ENCODE measurements around the gene SHC2. TPM values are rescaled to one million over a fixed set of nuclear protein-coding genes. Genes with fewer than 3 reads are reported as not detected.

Gene SHC2
- total and polyA plus RNA-seq, 2 experiments from 2014 or later, result 39.9 to 56.9 TPM

DNA sequence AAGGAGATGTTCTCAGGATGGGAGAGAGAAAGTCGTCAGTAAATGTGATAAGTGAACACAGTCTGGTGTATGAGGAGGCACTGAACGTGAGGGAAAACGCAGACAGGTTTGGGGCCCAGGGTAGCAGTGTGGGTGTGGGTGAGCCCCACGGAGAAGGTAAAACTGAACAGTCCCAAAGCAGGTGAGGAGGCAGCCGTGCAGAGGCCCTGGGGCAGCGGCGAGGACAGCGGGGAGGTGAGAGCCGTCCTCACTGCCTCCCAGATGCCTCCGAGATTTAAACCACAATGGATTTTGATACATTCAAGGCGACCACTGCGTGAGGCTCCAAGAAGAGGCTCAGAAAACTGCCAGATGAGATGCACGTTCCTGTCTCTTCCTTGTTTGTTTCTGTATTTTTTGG, 14.5 kb upstream of the SHC2 start:
- DNase-seq (ENCODE audit: low read depth in 1 of 2, low spot score in 1 of 2), result no peak
- TF ChIP-seq CTCF (IDR thresholded peaks at IDR 0.05; ENCODE audit: low read depth, low read length), result no peak
- no peaks in the 10 kb centered on the region for H3K27me3 ChIP-seq
- H3K4me3 ChIP-seq, result no peak overlapping the region
- H3K9me3 ChIP-seq (ENCODE audit: low read depth), result no peaks in the 10 kb centered on the region
- no peaks in the 10 kb centered on the region for H3K36me3 ChIP-seq
- no peak overlapping the region for H3K27ac ChIP-seq
- H3K4me1 ChIP-seq (ENCODE audit: low read depth), result no peaks in the 10 kb centered on the region

DNA sequence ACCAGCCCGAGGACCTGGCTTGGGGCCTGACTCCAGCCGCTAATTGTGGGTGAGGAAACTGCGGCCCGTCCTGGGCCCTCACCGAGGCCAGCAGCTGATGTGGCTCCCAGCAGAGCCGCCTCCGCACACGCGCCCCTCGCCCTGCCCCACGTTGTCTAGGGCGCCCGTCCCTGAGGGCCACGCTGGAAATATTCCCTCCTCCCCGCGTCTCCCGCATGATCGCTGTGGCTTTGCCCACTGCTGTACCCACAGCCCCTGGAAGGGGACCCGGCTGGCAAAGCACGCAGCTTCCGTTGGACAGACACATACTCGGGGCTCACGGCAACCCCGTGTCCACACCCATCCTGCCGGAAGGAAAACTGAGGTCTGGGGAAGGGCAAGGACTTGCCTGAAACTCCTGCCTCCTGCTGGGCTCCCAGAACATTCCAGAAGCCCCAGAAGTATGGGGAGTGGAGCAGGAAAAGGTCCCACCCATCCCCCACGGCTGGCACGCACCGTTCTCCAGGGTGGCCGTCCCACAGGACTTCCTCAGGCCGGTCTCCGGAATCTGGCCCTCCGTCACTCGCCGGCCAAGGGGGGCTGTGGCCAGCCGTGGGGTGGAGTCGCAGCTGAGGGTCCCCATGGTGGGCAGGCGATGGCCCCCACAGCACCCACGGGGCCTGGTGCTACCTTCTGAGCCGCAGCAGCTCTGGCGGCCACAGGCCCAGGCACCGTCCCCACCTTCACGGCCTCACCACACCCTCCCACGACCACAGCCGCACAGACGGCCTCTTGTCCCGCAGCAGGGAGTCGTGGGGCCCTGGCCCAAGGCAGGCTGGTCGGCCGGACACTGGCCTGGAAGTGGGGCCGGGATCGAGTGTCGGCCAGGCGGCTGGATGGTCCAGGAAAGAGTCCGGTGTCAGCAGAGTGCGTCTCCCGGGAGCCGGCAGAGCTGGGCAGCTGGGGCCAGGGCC, 13.6 kb upstream of the SHC2 start:
- no peaks in the 10 kb centered on the region for H3K4me1 ChIP-seq (ENCODE audit: low read depth)
- no peaks in the 10 kb centered on the region for H3K27me3 ChIP-seq
- no peaks in the 10 kb centered on the region for H3K36me3 ChIP-seq
- no peak for TF ChIP-seq CTCF (IDR thresholded peaks at IDR 0.05; ENCODE audit: low read depth, low read length)
- no peak for DNase-seq (ENCODE audit: low read depth in 1 of 2, low spot score in 1 of 2)
- H3K4me3 ChIP-seq, result no peak overlapping the region
- no peak overlapping the region for H3K27ac ChIP-seq
- no peaks in the 10 kb centered on the region for H3K9me3 ChIP-seq (ENCODE audit: low read depth)

- Histone ChIP-seq H3K27ac (no peak overlapping the region), H3K27me3 (no peaks in the 10 kb centered on the region), H3K4me1 (ENCODE audit: low read depth) (no peaks in the 10 kb centered on the region), H3K4me3 (no peak overlapping the region), H3K36me3 (no peaks in the 10 kb centered on the region), H3K9me3 (ENCODE audit: low read depth) (no peaks in the 10 kb centered on the region)
- no peak for DNase-seq (ENCODE audit: low read depth in 1 of 2, low spot score in 1 of 2)
- no peak for TF ChIP-seq CTCF (IDR thresholded peaks at IDR 0.05; ENCODE audit: low read depth, low read length)
These were observed 11.4 kb upstream of the SHC2 start for GRCh38 chr19:472005-472858.

DNA sequence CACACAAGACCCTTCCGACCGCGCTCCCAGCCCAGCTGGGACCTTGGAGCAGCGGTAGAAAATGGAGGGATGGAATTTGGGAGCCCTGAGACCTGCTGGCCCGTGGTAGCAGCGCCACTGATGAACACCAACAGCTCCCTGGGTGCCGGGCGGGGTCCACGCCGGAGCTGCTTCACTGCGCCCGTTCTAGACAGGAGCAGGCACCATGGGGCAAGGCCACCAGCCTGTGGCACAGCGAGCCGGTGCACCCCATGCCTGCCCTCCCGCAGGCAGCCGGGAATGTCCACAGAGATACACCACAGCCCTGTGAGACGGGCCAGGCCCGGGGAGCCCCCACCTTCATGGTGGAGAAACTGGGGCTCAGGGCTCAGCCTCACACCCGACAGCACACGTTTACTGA, 9.9 kb upstream of the SHC2 start:
- Histone ChIP-seq H3K36me3 (no peaks in the 10 kb centered on the region), H3K27ac (no peak overlapping the region), H3K27me3 (no peaks in the 10 kb centered on the region), H3K9me3 (ENCODE audit: low read depth) (no peaks in the 10 kb centered on the region), H3K4me1 (ENCODE audit: low read depth) (no peaks in the 10 kb centered on the region), H3K4me3 (no peak overlapping the region)
- DNase-seq (ENCODE audit: low read depth in 1 of 2, low spot score in 1 of 2), result no peak
- no peak for TF ChIP-seq CTCF (IDR thresholded peaks at IDR 0.05; ENCODE audit: low read depth, low read length)

DNA sequence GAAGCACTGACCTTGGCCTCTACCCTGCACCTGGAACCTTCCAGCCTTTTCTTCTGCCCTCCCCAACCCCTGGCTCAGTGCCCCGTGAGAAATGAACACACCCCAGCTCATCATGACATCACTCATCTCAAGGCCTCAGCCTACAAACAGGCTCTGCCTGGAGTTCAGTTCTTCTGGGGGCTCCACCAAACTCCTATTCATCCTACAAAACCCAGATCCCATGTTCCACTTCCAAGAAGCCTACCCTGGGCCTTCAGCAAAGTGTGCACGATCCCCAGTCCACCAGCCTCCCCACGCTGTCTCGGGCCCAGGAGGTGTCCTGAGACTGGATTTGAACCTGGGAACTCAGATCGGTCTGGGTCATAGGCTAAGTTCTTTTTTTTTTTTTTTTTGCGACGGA, 9.0 kb upstream of the SHC2 start:
- DNase-seq (ENCODE audit: low read depth in 1 of 2, low spot score in 1 of 2), result no peak
- Histone ChIP-seq H3K36me3 (no peaks in the 10 kb centered on the region), H3K4me1 (ENCODE audit: low read depth) (no peaks in the 10 kb centered on the region), H3K27ac (no peak overlapping the region), H3K4me3 (no peak overlapping the region), H3K9me3 (ENCODE audit: low read depth) (no peaks in the 10 kb centered on the region), H3K27me3 (no peaks in the 10 kb centered on the region)
- TF ChIP-seq CTCF (IDR thresholded peaks at IDR 0.05; ENCODE audit: low read depth, low read length), result no peak

Data from cardiac muscle cell (in vitro differentiated cells and primary cell).